HEK293T (cell line): Measurements from ENCODE around the gene MACROD2.

ENCODE experiments used
- BHLHE40 ChIP-seq: fragments of 450-650 bp; IDR thresholded peaks from 2 replicates; pipeline ENCODE4 v1.6.1; 2016; ENCODE audit warnings: mild to moderate bottlenecking, moderate library complexity, borderline replicate concordance
- ELF4 ChIP-seq: fragments of 450-650 bp; IDR thresholded peaks from 2 replicates; pipeline ENCODE4 v1.6.1; 2017; ENCODE audit warnings: antibody characterized with exemption
- FOXK2 ChIP-seq: fragments of 450-650 bp; IDR thresholded peaks from 2 replicates; pipeline ENCODE4 v1.6.1; 2016; ENCODE audit warnings: mild to moderate bottlenecking
- FOXM1 ChIP-seq: fragments of 450-650 bp; IDR thresholded peaks from 2 replicates; pipeline ENCODE4 v1.6.1; 2017; ENCODE audit warnings: mild to moderate bottlenecking, borderline replicate concordance
- SP1 ChIP-seq: fragments of 450-650 bp; IDR thresholded peaks from 2 replicates; pipeline ENCODE4 v1.6.1; 2017
- SUZ12 ChIP-seq: fragments of 450-650 bp; IDR thresholded peaks from 2 replicates; pipeline ENCODE4 v1.6.1; 2016; ENCODE audit warnings: mild to moderate bottlenecking
- TARDBP ChIP-seq: fragments of 450-650 bp; IDR thresholded peaks from 2 replicates; pipeline ENCODE4 v1.6.1; 2016
- ZNF384 ChIP-seq: fragments of 450-650 bp; IDR thresholded peaks from 2 replicates; pipeline ENCODE4 v1.6.1; 2016

GRCh38 chr20:14720251-14720650 lies 724.9 kb downstream of the MACROD2 start:
- no peak for TF ChIP-seq SP1
- no peak for TF ChIP-seq ELF4
- TF ChIP-seq FOXM1 = no peak
- no peak for TF ChIP-seq TARDBP
- TF ChIP-seq SUZ12 = no peak
- TF ChIP-seq FOXK2 = no peak
- TF ChIP-seq ZNF384 = no peak
- no peak for TF ChIP-seq BHLHE40
